ENCODE results near the gene AUNIP. TPM values are rescaled to one million over a fixed set of nuclear protein-coding genes. Genes with fewer than 3 reads are reported as not detected.

AUNIP gene
- total RNA-seq, 1 experiment from 2014 or later, result 16.1 TPM

DNA sequence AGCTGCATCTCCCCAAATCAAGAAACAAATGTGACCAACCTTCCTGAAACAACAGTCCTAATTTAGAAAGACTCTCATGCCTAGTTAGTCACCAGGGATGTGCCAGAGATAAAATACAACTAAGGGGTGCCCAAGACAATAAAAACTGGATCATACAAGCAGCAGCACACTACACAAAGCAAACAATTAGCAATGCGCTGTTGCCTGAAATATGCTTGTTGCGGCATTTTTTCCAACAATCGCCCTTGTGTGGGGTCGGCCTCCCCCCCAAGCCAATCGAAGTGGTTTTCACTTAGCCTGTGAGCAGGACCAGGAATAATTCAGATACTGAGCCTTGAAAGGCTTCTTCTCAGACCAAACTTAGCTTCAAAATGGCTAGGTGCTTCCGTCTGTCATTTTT lies 48.3 kb upstream of the AUNIP start:
- ChIA-PET CTCF (interaction anchor here (0.6 to 3.6 kb wide), 3 partner anchors 12 to 90 kb away, joined by 4 to 31 read pairs (median 4); partner anchors contain the start of gene PAFAH2), POLR2A (interaction anchor here (0.7 to 1.4 kb wide), 2 partner anchors 12 to 90 kb away, joined by 3 to 4 read pairs; no protein-coding TSS in a partner anchor)
- no peaks in the 10 kb centered on the region for H3K9me3 Mint-ChIP-seq
- H3K4me3 Mint-ChIP-seq, result peak overlapping the region; percentile 79; the same call in 1 of the 2 replicates
- ATAC-seq (no peak), DNase-seq (ENCODE audit: low spot score) (no peak)
- TF ChIP-seq, protein P1, sequence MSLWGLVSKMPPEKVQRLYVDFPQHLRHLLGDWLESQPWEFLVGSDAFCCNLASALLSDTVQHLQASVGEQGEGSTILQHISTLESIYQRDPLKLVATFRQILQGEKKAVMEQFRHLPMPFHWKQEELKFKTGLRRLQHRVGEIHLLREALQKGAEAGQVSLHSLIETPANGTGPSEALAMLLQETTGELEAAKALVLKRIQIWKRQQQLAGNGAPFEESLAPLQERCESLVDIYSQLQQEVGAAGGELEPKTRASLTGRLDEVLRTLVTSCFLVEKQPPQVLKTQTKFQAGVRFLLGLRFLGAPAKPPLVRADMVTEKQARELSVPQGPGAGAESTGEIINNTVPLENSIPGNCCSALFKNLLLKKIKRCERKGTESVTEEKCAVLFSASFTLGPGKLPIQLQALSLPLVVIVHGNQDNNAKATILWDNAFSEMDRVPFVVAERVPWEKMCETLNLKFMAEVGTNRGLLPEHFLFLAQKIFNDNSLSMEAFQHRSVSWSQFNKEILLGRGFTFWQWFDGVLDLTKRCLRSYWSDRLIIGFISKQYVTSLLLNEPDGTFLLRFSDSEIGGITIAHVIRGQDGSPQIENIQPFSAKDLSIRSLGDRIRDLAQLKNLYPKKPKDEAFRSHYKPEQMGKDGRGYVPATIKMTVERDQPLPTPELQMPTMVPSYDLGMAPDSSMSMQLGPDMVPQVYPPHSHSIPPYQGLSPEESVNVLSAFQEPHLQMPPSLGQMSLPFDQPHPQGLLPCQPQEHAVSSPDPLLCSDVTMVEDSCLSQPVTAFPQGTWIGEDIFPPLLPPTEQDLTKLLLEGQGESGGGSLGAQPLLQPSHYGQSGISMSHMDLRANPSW (CRISPR knock-in tag; conservative IDR thresholded peaks at IDR 0.05; ENCODE audit: low read depth), result no peak
- TF ChIP-seq, protein P2, sequence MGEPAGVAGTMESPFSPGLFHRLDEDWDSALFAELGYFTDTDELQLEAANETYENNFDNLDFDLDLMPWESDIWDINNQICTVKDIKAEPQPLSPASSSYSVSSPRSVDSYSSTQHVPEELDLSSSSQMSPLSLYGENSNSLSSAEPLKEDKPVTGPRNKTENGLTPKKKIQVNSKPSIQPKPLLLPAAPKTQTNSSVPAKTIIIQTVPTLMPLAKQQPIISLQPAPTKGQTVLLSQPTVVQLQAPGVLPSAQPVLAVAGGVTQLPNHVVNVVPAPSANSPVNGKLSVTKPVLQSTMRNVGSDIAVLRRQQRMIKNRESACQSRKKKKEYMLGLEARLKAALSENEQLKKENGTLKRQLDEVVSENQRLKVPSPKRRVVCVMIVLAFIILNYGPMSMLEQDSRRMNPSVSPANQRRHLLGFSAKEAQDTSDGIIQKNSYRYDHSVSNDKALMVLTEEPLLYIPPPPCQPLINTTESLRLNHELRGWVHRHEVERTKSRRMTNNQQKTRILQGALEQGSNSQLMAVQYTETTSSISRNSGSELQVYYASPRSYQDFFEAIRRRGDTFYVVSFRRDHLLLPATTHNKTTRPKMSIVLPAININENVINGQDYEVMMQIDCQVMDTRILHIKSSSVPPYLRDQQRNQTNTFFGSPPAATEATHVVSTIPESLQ (CRISPR knock-in tag; IDR thresholded peaks at IDR 0.05), result no peak
- TF ChIP-seq CBFB (CRISPR knock-in tag; IDR thresholded peaks at IDR 0.05; ENCODE audit: low read depth) (no peak), TP53 (CRISPR knock-in tag; IDR thresholded peaks at IDR 0.05) (no peak), ZNF121 (CRISPR knock-in tag; IDR thresholded peaks at IDR 0.05) (no peak), EMX1 (CRISPR knock-in tag; IDR thresholded peaks at IDR 0.05) (no peak), SMAD3 (CRISPR knock-in tag; IDR thresholded peaks at IDR 0.05; ENCODE audit: borderline replicate concordance) (no peak), CREB1 (CRISPR knock-in tag; IDR thresholded peaks at IDR 0.05) (no peak), TEAD1 (CRISPR knock-in tag; IDR thresholded peaks at IDR 0.05) (no peak)
- TF ChIP-seq, protein P3, sequence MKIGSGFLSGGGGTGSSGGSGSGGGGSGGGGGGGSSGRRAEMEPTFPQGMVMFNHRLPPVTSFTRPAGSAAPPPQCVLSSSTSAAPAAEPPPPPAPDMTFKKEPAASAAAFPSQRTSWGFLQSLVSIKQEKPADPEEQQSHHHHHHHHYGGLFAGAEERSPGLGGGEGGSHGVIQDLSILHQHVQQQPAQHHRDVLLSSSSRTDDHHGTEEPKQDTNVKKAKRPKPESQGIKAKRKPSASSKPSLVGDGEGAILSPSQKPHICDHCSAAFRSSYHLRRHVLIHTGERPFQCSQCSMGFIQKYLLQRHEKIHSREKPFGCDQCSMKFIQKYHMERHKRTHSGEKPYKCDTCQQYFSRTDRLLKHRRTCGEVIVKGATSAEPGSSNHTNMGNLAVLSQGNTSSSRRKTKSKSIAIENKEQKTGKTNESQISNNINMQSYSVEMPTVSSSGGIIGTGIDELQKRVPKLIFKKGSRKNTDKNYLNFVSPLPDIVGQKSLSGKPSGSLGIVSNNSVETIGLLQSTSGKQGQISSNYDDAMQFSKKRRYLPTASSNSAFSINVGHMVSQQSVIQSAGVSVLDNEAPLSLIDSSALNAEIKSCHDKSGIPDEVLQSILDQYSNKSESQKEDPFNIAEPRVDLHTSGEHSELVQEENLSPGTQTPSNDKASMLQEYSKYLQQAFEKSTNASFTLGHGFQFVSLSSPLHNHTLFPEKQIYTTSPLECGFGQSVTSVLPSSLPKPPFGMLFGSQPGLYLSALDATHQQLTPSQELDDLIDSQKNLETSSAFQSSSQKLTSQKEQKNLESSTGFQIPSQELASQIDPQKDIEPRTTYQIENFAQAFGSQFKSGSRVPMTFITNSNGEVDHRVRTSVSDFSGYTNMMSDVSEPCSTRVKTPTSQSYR (CRISPR knock-in tag; IDR thresholded peaks at IDR 0.05), result no peak
- TF ChIP-seq, protein P4, sequence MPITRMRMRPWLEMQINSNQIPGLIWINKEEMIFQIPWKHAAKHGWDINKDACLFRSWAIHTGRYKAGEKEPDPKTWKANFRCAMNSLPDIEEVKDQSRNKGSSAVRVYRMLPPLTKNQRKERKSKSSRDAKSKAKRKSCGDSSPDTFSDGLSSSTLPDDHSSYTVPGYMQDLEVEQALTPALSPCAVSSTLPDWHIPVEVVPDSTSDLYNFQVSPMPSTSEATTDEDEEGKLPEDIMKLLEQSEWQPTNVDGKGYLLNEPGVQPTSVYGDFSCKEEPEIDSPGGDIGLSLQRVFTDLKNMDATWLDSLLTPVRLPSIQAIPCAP (CRISPR knock-in tag; IDR thresholded peaks at IDR 0.05), result no peak
- TF ChIP-seq, protein P5, sequence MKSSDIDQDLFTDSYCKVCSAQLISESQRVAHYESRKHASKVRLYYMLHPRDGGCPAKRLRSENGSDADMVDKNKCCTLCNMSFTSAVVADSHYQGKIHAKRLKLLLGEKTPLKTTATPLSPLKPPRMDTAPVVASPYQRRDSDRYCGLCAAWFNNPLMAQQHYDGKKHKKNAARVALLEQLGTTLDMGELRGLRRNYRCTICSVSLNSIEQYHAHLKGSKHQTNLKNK (CRISPR knock-in tag; IDR thresholded peaks at IDR 0.05), result no peak
- TF ChIP-seq, protein P6, sequence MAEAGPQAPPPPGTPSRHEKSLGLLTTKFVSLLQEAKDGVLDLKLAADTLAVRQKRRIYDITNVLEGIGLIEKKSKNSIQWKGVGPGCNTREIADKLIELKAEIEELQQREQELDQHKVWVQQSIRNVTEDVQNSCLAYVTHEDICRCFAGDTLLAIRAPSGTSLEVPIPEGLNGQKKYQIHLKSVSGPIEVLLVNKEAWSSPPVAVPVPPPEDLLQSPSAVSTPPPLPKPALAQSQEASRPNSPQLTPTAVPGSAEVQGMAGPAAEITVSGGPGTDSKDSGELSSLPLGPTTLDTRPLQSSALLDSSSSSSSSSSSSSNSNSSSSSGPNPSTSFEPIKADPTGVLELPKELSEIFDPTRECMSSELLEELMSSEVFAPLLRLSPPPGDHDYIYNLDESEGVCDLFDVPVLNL (CRISPR knock-in tag; IDR thresholded peaks at IDR 0.05; ENCODE audit: borderline replicate concordance, low read depth), result no peak
- TF ChIP-seq, protein P7, sequence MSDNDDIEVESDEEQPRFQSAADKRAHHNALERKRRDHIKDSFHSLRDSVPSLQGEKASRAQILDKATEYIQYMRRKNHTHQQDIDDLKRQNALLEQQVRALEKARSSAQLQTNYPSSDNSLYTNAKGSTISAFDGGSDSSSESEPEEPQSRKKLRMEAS (CRISPR knock-in tag; IDR thresholded peaks at IDR 0.05), result no peak
- TF ChIP-seq, protein P8, sequence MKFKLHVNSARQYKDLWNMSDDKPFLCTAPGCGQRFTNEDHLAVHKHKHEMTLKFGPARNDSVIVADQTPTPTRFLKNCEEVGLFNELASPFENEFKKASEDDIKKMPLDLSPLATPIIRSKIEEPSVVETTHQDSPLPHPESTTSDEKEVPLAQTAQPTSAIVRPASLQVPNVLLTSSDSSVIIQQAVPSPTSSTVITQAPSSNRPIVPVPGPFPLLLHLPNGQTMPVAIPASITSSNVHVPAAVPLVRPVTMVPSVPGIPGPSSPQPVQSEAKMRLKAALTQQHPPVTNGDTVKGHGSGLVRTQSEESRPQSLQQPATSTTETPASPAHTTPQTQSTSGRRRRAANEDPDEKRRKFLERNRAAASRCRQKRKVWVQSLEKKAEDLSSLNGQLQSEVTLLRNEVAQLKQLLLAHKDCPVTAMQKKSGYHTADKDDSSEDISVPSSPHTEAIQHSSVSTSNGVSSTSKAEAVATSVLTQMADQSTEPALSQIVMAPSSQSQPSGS (CRISPR knock-in tag; IDR thresholded peaks at IDR 0.05; ENCODE audit: borderline replicate concordance, low read depth), result no peak
- peaks cover 27% of the 10 kb centered on the region for H3K4me1 Mint-ChIP-seq
- H3K27ac Mint-ChIP-seq, result no peak overlapping the region
- peaks cover 23% of the 10 kb centered on the region for H3K36me3 Mint-ChIP-seq
- H3K27me3 Mint-ChIP-seq (ENCODE audit: low read depth), result no peaks in the 10 kb centered on the region; the same call in none of the 2 replicates

All from WTC11 (cell line).